Smooth muscle cell (in vitro differentiated cells): ENCODE data around the gene FHIT. TPM values are rescaled to one million over a fixed set of nuclear protein-coding genes. Genes with fewer than 3 reads are reported as not detected.

ENCODE experiments used
- DNase-seq: peaks from one replicate; lab custom pipeline; 2025; ENCODE audit not compliant: unreplicated experiment; lab: John Stamatoyannopoulos, UW
- H2AFZ ChIP-seq: fragments of 200-600 bp; sonication (generic); 2 replicates; pipeline ENCODE4 v1.6.0; 2016; ENCODE audit warnings: antibody characterized with exemption, low read depth, mild to moderate bottlenecking
- H3F3A ChIP-seq: fragments of 200-600 bp; sonication (generic); 2 replicates; pipeline ENCODE4 v1.6.0; 2017; ENCODE audit warnings: antibody characterized with exemption, low read depth
- H3K27ac ChIP-seq: fragments of 200-600 bp; sonication (generic); 2 replicates; pipeline ENCODE4 v1.5.1; 2016; ENCODE audit warnings: low read depth, mild to moderate bottlenecking
- H3K27me3 ChIP-seq: fragments of 200-600 bp; sonication (generic); 2 replicates; pipeline ENCODE4 v1.6.1; 2016; ENCODE audit warnings: low read depth, mild to moderate bottlenecking
- H3K36me3 ChIP-seq: fragments of 200-600 bp; sonication (generic); 2 replicates; pipeline ENCODE4 v1.5.1; 2016; ENCODE audit warnings: low read depth
- H3K4me1 ChIP-seq: fragments of 200-600 bp; sonication (generic); 2 replicates; pipeline ENCODE4 v1.5.1; 2016; ENCODE audit warnings: low read depth
- H3K4me2 ChIP-seq: fragments of 200-600 bp; sonication (generic); 2 replicates; pipeline ENCODE4 v1.6.0; 2016; ENCODE audit warnings: mild to moderate bottlenecking
- H3K4me3 ChIP-seq: fragments of 200-600 bp; sonication (generic); 2 replicates; pipeline ENCODE4 v1.5.1; 2016; ENCODE audit warnings: mild to moderate bottlenecking
- H3K79me2 ChIP-seq: fragments of 200-600 bp; sonication (generic); 2 replicates; pipeline ENCODE4 v1.6.0; 2016; ENCODE audit warnings: low read depth, mild to moderate bottlenecking
- H3K9ac ChIP-seq: fragments of 200-600 bp; sonication (generic); 2 replicates; pipeline ENCODE4 v1.6.0; 2016; ENCODE audit warnings: low read depth
- H3K9me3 ChIP-seq: fragments of 200-600 bp; sonication (generic); replicated peaks from 2 replicates; pipeline ENCODE4 v1.5.1; 2016; ENCODE audit warnings: low read depth
- H4K20me1 ChIP-seq: fragments of 200-600 bp; sonication (generic); 2 replicates; pipeline ENCODE4 v1.6.0; 2016; ENCODE audit warnings: low read depth
- WGBS: methylation state at CpG from one replicate; pipeline ENCODE4 v1.1.7; 2016; ENCODE audit warnings: low lambda C conversion rate; 5-methylcytosine and 5-hydroxymethylcytosine counted together
- polyA plus RNA-seq: library from polyadenylated mRNA; unstranded; fragments of >200 nt; fragmentation: Nextera tagmentation; extraction: Ambion mirVana; gene quantifications from 2 replicates; pipeline ENCODE4 v1.2.1, GENCODE V29; 2016
- total RNA-seq: library from RNA; depleted of rRNA; stranded (reverse); fragments of >200 nt; gene quantifications from 2 replicates; pipeline ENCODE4 v1.2.3, GENCODE V29; 2014
- TF ChIP-seq, protein P1 (sequence below): fragments of 200-600 bp; sonication (generic); IDR thresholded peaks from 2 replicates; pipeline ENCODE4 v1.5.1; 2017; ENCODE audit warnings: borderline replicate concordance, mild to moderate bottlenecking, antibody characterized with exemption; ENCODE audit not compliant: insufficient read depth, poor library complexity, severe bottlenecking

Gene FHIT
- total and polyA plus RNA-seq, 2 experiments from 2014 or later = 5.9 to 6.7 TPM

DNA sequence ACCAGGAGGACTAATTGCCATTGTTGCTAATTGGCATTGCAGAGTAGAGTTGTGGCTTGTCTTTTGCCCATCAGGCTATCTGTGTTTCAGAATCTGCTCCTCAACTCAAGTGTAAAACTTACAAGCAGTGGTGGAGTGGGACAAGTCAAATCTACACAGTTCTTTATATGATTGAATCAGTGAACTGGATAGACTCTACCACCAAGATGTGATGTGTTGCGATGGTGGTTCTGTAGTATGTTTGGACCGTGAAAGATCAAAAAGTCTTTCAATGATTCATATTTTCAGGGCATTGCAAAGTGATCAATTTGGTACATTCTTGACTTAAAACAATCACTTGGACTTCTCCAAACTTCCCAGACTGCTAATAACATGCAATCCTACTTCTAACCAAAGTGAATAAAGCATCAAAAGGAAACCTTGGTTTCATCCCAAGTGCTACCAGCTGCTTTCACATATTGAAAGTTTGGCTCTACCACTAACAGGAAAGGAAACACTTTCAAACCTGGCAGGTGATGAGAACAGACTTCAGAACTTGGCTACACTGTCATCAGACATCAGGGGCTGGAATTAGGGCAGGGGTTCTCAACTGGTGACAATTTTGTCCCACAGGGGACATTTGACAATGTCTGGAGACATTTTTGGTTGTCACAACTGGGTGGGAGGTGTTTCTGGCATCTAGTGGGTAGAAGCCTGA, 1356.7 kb downstream of the FHIT start:
- 97% methylated on average over 2 of the region's 2 CpGs for WGBS
- H3K9me3 ChIP-seq = no peaks in the 10 kb centered on the region
- no peak overlapping the region for H3K4me3 ChIP-seq
- H3K36me3 ChIP-seq = no peaks in the 10 kb centered on the region
- no peak overlapping the region for H3K27ac ChIP-seq
- no peak overlapping the region for H3K4me2 ChIP-seq
- H3K79me2 ChIP-seq = no peaks in the 10 kb centered on the region
- no peak overlapping the region for H3K9ac ChIP-seq
- no peaks in the 10 kb centered on the region for H3F3A ChIP-seq
- no peaks in the 10 kb centered on the region for H3K4me1 ChIP-seq
- H2AFZ ChIP-seq = no peak overlapping the region
- no peak for DNase-seq
- no peaks in the 10 kb centered on the region for H3K27me3 ChIP-seq
- TF ChIP-seq, protein P1, sequence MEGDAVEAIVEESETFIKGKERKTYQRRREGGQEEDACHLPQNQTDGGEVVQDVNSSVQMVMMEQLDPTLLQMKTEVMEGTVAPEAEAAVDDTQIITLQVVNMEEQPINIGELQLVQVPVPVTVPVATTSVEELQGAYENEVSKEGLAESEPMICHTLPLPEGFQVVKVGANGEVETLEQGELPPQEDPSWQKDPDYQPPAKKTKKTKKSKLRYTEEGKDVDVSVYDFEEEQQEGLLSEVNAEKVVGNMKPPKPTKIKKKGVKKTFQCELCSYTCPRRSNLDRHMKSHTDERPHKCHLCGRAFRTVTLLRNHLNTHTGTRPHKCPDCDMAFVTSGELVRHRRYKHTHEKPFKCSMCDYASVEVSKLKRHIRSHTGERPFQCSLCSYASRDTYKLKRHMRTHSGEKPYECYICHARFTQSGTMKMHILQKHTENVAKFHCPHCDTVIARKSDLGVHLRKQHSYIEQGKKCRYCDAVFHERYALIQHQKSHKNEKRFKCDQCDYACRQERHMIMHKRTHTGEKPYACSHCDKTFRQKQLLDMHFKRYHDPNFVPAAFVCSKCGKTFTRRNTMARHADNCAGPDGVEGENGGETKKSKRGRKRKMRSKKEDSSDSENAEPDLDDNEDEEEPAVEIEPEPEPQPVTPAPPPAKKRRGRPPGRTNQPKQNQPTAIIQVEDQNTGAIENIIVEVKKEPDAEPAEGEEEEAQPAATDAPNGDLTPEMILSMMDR = no peak
- no peaks in the 10 kb centered on the region for H4K20me1 ChIP-seq

DNA sequence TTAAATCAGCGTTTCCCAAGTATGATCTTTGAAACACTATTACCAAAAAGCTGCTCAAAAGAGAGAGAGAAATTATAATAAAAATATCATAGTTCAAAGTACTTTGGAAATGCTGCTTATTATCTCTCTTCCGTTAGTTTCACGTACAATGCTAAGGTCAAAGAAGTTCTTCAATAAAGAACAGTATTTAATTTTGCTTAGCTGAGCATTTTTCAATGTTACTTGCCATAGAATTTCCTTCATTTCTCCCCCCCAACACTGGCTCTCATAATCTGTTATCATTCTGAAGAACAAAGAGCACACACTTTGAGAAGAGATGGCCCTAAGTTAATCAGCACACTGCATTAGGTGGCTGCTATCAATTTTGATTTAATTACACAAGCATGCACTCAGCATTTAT, 1360.6 kb downstream of the FHIT start:
- Histone ChIP-seq H3F3A (no peaks in the 10 kb centered on the region), H3K4me3 (no peak overlapping the region), H4K20me1 (no peaks in the 10 kb centered on the region), H3K4me1 (no peaks in the 10 kb centered on the region), H3K9ac (no peak overlapping the region), H3K9me3 (no peaks in the 10 kb centered on the region), H3K79me2 (no peaks in the 10 kb centered on the region), H3K27me3 (no peaks in the 10 kb centered on the region), H3K4me2 (no peak overlapping the region), H3K27ac (no peak overlapping the region), H3K36me3 (no peaks in the 10 kb centered on the region), H2AFZ (no peak overlapping the region)
- DNase-seq = no peak
- WGBS = 94% methylated on average over 3 of the region's 3 CpGs
- TF ChIP-seq, protein P1 = no peak

DNA sequence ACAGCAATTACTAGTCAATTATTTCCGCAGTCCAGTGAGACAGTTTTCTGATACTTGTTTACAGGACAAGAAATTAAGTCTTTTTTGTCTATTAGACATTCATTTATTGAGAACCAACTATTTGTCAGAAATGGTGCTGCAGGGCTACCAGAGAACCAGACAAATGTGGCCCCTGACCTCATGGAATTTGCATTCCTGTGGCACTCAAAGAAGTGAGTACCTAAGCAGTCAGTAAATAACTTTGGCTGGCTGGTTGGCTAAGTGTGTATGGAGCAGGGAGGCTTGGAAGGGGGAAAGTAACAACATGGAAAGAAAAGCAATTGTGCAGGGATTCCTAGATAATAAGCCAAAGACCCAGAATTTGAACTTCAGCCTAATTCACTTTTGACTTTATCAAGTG, 1364.5 kb downstream of the FHIT start:
- H2AFZ ChIP-seq = no peak overlapping the region
- WGBS = 96% methylated on average over 1 of the region's 1 CpG
- no peaks in the 10 kb centered on the region for H4K20me1 ChIP-seq
- no peak overlapping the region for H3K27ac ChIP-seq
- H3K4me3 ChIP-seq = no peak overlapping the region
- H3K36me3 ChIP-seq = no peaks in the 10 kb centered on the region
- no peak overlapping the region for H3K4me2 ChIP-seq
- TF ChIP-seq, protein P1 = no peak
- H3K79me2 ChIP-seq = no peaks in the 10 kb centered on the region
- no peak overlapping the region for H3K9ac ChIP-seq
- H3K27me3 ChIP-seq = no peaks in the 10 kb centered on the region
- H3F3A ChIP-seq = no peaks in the 10 kb centered on the region
- DNase-seq = no peak
- no peaks in the 10 kb centered on the region for H3K9me3 ChIP-seq
- no peaks in the 10 kb centered on the region for H3K4me1 ChIP-seq

DNA sequence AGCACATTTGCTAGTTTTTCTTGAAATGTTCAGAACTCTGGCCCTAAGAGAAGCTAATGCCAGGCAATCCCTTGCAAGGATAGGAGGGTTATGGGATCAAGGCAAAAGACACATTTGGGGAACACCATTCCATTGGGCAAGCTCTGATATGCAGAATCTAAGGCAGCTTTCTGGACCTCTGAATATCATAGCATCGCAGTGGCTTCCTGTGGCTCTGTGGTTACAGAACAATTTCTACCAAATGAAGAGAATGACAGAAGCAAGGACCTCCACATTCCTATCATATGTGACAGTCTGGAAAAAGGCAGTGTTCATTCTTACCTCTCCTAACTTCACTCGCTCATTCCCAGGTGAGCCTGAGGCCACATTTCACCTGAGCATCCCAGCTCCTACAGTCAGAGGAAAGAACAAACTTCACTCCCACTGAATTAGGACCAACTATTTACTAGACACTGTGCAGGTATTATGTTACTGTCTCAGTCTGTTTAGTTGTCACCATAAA, 1365.3 kb downstream of the FHIT start:
- no peak overlapping the region for H3K4me3 ChIP-seq
- TF ChIP-seq, protein P1 = no peak
- H3K9me3 ChIP-seq = no peaks in the 10 kb centered on the region
- H4K20me1 ChIP-seq = no peaks in the 10 kb centered on the region
- no peaks in the 10 kb centered on the region for H3K36me3 ChIP-seq
- H3K4me2 ChIP-seq = no peak overlapping the region
- no peaks in the 10 kb centered on the region for H3F3A ChIP-seq
- H2AFZ ChIP-seq = no peak overlapping the region
- no peaks in the 10 kb centered on the region for H3K79me2 ChIP-seq
- no peak for DNase-seq
- 84% methylated on average over 2 of the region's 2 CpGs for WGBS
- H3K27me3 ChIP-seq = no peaks in the 10 kb centered on the region
- no peak overlapping the region for H3K27ac ChIP-seq
- no peak overlapping the region for H3K9ac ChIP-seq
- no peaks in the 10 kb centered on the region for H3K4me1 ChIP-seq
